Amniotic epithelial cell (primary cell): ENCODE results near the gene RAB6C.
"Not testable (repeated sequence)": the region's sequence is repeated elsewhere in the genome, so short reads cannot be mapped to it uniquely, and the experiment has no call there.

Experiments used
- DNase-seq: peaks from one replicate; pipeline ENCODE4 v3.0.0-alpha.2; 2010; ENCODE audit warnings: low read depth

Gene RAB6C

DNA sequence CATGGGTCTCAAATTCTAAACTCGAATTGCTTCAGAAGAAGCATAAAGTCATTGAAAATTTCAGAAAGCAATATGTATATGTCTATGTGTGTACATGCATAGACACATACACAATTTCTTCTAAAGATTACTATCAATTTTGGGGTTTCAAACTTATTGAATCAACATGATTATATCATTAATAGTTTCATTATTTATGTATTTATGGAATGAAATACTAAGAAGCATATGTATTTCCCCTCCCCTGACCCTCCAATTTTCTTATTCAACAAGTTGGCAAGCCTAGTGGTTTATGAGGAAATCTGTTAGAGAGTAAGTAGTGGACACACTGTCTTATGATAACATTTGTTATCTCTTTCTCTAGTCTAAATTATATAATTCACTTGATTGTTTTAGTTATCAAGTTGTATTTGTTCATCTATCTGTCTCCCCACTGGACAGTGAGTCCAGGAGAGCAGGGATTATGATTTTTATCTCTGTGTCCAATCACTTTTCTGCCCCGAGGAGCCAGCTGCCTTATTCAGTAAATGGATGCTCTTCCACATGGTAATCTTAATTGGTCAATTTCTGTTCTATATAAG is 17.3 kb downstream of the RAB6C start:
- not testable (repeated sequence) for DNase-seq

DNA sequence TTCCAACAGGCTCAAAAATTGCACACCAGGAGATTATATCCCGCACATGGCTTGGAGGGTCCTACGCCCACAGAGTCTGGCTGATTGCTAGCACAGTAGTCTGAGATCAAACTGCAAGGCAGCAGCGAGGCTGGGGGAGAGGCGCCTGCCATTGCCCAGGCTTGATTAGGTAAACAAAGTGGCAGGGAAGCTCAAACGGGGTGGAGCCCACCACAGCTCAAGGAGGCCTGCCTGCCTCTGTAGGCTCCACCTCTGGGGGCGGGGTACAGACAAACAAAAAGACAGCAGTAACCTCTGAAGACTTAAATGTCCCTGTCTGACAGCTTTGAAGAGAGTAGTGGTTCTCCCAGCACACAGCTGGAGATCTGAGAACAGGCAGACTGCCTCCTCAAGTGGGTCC is 19.3 kb downstream of the RAB6C start:
- not testable (repeated sequence) for DNase-seq

DNA sequence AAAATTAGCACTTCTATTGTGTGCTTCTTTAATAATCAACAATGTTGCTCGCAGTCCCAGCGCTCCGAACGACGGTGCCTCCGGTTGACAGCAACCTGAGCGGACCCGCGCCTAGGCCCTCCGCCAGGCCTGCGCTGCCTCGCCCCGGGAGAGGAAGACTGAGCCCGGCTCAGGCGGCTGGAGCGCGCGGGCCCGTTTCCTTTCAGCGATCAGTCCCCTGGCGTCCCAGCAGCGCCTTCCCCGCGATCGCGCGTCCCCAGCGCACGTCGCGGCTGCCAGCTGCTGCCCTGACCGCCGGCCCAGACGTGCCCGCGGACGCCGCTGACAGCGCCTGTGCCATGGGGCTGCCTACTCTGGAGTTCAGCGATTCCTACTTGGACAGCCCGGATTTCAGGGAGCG is 26.4 kb downstream of the RAB6C start:
- DNase-seq, result not testable (repeated sequence)

DNA sequence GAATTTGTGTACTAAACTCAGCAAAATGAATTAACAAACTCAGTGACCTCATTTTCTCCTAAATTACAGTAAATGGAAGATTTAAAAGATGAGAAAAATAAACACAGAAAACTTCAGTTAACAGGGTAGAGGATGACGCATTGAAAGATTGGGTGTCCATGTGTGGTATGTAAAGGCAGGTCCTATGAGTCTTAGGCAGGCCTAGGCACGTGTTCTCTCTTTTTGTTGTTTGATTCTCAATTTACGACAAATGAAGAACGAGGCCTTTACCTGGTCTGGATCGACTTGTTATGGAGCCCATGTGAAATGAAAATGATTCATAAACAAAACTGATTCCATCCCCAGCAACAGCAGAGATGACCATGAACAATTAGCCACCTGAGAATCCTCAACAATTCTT is 37.2 kb downstream of the RAB6C start:
- not testable (repeated sequence) for DNase-seq

DNA sequence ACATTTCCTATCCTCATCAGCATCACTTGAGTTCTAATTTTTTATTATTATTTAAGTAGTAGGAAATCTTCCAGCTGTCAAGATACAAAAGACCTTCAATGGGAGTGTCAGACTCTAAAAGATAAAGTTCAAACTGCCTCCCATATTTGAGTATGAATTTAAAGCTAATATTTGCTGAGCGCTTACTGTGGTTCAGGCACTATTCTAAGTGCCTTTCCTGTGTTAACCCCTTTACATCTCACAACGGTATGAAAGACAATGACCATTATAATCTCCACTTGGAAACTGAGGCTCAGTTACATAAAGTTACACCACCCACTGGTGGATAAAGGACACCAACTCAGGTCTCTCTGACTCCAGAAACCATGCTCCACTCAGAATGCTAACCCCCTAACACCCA is 39.9 kb downstream of the RAB6C start:
- DNase-seq, result no peak

DNA sequence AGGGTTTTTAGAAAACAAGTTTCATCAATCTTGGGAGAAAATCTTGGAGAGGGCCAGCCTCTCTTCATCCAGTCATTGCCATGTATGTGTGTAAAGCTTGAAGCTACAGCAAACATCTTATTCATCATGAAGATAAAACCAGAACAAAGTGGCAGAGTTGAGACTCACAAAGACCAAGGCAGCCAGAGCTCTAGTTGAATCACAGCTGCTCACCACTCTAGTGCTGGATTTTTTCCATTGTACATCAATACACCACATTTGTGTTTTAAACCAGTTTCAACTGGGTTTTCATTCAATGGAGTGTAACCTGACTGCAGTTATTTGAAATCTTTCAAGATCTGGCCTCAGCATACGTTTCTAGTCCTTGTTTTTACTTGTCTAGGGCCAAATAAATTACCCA is 40.6 kb downstream of the RAB6C start:
- DNase-seq, result not testable (repeated sequence)

DNA sequence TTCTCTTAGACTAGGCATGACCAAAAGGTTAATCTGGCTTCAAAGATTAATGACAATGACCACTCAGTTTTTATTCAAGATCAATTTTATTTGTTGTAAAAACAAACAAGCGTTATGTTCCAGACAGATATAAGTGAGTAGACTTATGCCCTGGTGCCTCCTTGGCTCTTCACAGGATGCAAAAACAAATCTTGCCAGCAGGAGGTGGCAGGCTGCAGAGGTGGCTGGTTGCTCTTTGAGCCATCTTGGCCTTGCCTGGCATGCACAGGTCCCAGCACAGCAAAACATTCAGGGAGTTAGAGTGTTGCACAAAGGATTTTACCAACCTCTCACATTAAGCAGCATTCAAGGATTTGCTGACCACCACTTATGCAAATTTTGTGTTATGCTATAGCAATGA is 46.5 kb downstream of the RAB6C start:
- peak; percentile 0 for DNase-seq
